Posterior cingulate gyrus (tissue), 11 donors: ENCODE results near the gene PRKG1.

Experiments
- DNase-seq, 10 donors: peaks; one replicate each; pipeline versions ENCODE4 v3.0.0 to v3.0.0-alpha.2; 2020 to 2021; ENCODE audit warnings: mixed read lengths in 3 of 10
- intact Hi-C: fragments of 100-400 bp; cut with DNase I; formaldehyde crosslinking; loops from one replicate; pipeline ENCODE4 v1.15.1; 2023

Gene PRKG1

DNA sequence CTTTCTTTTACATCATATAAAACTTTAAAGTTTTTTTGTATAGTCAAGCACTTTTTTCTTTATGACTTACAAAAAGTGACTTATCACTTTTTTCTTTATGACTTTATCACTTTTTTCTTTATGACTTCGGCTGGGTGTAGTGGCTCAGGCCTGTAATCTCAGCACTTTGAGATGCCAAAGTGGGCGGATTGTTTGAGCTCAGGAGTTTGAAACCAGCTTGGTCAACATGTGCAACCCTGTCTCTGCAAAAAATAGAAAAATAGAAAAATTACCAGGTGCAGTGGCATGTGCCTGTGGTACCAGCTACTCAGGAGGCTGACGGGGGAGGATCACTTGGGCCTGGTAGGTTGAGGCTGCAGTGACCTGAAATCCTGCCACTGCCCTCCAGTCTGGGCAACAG lies 733.9 kb downstream of the PRKG1 start:
- no peak for DNase-seq
- intact Hi-C loops = no loop called here

DNA sequence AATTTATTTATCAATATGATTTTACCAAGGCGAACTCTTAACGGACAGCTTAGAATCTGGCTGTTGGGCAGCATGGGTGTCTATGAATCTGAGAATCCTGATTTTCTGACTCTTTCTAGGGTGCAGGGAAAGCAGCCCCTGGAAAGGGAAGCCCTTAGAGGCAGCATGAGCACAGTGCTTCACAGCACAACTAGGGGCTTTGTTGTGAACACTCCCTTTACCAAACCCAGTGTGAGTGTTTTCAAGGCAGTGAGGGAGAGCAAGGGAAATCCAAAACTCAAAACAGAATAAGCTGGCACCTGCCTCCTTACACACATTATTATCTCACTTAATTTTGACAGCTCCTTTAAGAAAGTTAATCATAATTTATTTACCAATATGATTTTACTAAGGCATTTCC lies 741.4 kb downstream of the PRKG1 start:
- DNase-seq = no peak
- intact Hi-C loops = no loop called here

DNA sequence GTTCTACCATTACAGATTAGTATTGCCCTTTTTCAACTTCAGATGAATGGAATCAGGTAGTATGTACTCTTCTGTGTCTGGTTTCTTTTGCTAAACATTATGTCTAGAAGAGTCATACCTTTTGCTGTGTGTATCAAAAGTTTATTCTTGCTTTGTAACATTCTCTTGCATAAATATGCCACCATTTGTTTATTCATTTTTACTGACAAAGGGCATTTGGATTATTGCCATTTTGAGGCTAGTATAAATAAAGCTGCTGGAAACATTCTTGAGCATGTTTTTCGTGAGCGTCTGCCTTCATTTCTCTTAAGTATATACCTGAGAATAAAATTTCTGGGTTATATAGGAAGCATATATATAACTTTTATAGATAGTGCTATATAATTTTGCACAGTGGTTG lies 746.8 kb downstream of the PRKG1 start:
- no peak for DNase-seq
- intact Hi-C loops = no loop called here

DNA sequence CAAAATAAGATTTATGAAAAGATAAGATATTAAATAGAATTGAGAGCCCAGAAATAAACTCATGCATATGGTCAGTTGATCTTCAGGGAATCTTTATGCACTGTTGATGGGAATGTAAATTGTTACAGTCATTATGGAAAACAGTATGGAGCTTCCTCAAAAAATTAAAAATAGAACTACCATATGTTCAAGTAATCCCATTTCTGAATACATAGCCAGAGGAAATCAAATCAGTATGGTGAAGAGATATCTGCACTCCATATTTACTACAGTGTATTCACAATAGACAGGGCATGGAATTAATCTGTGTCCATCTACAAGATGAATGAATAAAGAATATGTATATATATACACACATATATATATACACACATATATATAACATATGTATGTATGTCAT lies 747.5 kb downstream of the PRKG1 start:
- intact Hi-C loops = no loop called here
- DNase-seq = no peak

DNA sequence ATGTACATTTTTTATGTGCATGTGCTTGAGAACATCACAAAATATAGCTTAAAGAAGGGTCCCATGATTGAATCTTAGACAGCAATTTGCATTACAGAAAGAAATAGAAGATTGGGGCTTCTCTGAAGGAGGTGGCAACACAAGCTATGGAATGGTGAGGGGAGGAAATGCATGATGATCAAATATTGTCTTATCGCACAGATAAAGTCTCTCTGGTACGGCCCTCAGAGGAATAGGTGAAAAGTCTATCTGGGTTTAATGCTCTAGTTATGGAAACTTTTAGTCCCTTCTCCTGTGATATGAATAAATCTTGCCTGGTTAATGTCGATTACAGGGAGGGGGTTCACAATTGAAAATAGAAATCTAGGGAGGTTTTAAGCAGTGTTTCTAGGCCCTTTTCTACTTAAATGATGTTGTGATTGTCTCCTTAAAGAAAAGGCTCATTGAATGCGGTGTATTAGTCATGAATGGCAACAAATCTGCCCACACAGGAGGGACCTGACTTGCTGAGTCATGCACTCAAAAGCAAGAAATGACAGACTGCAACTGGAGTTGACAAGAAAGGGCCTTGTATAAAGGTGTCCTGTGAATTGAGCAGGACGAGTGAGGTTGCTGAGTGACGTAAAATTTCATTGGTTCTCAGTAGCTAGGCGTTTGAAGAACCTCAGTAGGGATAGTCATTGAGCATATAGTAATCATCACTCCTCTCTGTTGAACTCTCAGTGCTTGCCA lies 758.5 kb downstream of the PRKG1 start:
- intact Hi-C loops = no loop called here
- DNase-seq = no peak

DNA sequence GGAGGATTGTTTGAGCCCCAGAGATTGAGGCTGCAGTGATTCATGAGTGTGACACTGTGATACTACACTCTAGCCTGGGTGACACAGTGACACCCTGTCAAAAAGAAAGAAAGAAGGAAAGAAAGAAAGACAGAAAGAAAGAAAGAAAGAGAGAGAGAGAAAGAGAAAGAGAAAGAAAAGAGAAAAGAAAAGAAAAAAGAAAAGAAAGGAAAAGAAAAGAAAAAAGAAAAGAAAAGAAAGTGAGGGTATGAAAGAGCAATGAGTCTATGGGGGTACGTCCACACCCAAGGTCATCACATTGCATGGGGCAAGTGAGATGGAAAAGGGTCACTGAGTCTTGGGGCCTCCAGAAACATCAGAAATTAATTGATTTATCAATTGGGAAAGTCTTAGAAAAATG lies 760.3 kb downstream of the PRKG1 start:
- DNase-seq = no peak
- intact Hi-C loops = no loop called here

DNA sequence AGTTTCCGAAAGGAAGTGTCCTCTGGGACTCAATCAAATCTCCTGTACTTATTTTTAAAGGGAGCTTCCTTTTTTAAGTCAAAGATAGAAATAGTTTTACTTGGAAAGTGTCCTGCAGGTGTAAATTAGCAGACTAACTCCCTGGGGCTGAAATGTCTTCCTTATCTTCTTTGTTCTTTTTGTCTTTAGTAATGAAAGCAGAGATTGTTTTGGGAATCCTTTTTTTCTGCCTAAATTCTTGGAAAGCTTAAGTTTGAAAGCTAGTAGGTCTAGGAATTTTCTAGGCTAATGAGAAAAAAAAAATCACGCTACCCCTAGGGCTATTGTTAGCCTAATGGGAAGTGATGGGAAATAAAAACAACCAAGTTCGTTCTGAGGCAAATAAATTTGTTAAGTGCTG lies 764.2 kb downstream of the PRKG1 start:
- DNase-seq = no peak
- intact Hi-C loops = no loop called here

DNA sequence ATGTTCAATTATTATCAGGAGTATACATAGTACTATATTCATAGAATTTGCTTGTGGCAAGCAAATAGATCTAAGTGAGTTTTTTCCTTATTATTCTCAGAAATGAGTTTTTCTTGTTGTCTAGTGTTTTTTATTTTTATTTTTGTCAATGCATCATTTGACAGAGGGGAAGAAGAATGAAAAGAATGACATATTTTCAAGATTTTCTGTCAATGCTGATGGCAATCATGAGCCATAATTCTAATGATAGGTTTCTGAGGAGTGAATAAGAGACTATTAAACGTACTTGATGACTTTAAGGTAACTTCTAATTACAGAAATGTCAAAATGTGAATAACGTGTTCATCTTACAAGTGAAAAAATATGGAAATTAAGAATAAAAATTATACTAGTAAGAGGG lies 769.7 kb downstream of the PRKG1 start:
- intact Hi-C loops = no loop called here

DNA sequence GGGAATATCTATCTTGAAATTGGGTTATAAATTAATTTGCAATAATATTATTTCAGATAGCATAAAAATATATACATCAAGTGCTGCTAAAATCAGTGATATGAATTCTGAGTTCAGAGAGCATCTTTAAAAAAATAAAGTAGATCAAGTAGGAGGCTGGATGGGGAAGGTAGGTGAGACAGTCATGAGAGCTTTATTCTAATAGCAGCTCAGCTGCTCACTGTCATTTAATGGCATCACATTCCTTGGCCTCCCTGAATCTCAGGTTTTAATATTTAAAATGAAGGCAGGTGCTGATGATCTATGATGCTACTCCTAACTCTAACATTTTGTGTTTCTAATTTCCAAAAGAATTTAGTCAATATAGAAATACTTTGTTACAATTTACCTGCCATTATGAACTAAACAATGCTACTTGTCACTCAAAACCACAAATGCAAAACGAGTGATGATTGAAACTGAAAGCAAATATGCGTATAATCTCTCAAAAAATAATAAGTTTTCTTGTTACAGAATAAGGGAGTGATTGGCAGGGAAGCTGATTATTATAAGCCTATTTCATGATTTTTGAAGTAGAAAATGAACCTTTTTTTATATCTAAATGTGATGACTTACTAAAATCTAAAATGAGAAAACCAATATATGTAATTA lies 772.7 kb downstream of the PRKG1 start:
- intact Hi-C loops = no loop called here
- DNase-seq = no peak

More for the DNA sequence above, 769.7 kb downstream of the PRKG1 start:
- DNase-seq = no peak

DNA sequence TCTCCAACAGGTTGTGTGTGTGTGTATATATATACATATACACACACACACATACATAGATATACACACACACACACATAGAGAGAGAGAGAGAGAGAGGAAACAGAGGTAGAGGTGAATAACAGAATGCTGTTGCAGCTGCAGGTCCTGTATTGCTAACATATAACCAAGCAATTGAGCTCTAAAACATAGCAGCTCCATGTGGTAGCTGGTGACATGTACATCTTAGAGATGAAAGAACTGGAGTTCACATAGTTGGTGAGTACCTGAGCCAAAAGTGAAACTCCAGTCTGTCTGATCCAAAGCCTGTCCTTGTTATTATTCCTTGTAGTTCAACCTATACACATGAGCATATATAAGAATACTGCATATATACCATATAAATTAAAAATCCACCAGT lies 778.0 kb downstream of the PRKG1 start:
- DNase-seq = no peak
- intact Hi-C loops = no loop called here

DNA sequence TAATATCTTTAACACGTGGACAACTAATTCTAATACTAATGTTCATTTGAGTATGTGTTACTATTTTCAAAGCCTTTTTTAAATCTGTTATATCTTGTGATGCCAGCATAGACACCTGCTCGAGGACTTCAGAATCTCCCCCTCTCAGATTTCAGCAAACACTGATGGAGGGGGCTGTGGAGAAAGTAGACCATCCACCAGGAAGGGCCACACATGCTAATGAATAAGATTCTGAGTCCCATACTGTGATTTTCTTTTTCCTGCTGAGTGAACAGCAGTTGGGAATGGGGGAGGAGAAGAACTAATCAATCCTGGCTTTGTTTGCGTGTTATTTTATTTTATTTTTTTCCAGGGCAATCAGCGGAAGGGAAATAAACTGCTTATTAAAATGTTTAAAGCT lies 783.0 kb downstream of the PRKG1 start:
- intact Hi-C loops = no loop called here
- DNase-seq = no peak

DNA sequence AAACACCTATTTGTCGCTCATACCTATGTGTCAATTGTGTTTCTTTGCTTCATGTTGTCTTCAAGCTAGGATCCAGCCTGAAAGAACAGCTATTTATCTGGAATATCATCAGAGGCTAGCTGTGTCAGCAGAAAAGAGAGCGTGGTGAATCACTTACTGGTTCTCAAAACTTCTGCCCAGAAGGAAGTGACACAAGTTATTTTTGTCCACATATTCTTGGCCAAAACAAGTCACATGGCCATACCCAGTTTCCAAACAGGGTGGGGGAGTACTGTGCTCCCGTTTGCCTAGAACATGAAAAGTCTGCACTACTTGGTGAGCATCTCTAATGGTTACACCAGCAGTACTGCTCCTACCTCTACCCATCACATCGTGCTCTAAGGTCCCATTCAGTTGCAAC lies 786.0 kb downstream of the PRKG1 start:
- intact Hi-C loops = no loop called here
- DNase-seq = peak in 1 of 10 donors; percentile 8

DNA sequence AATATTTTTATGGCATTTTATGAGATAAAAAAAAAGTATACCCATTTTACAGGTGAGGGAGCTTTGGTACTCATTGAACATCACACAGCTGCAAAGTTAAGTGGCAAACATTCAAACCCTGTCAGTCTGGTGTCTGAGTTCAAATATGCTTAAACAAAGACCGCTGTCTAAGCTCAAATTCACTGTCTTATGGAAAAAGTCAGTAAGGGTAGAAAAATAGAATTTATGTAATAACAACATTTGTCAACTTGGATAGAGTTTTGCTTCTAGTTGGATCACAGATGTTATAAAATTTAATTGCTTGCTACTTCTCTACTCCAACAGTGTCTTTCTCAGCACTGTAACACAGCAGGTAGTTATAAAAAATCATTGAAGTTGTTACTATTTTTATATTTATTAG lies 786.8 kb downstream of the PRKG1 start:
- no peak for DNase-seq

DNA sequence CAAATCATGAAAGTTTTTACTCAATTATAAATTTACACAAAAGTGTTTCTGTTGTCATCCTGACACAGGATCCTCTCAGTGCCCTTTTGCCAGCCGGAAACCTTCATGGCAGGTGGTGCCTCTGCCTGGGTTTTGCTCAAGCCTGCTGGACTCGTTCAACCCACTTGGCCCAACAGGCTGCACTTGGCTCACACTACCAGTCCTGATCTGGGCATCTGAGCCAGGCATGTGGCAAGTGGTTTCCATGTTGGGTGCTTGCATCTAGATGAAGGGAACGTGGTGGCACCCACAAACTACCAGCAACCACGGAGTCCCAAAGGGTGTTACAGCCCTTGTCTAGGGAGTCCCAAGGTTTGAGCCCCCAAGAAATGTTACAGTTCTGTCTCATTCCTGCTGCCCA lies 787.4 kb downstream of the PRKG1 start:
- intact Hi-C loops = no loop called here
- DNase-seq = peak in 2 of 10 donors; percentile 53 to 70

More for the DNA sequence above, 786.8 kb downstream of the PRKG1 start:
- intact Hi-C loops = no loop called here

DNA sequence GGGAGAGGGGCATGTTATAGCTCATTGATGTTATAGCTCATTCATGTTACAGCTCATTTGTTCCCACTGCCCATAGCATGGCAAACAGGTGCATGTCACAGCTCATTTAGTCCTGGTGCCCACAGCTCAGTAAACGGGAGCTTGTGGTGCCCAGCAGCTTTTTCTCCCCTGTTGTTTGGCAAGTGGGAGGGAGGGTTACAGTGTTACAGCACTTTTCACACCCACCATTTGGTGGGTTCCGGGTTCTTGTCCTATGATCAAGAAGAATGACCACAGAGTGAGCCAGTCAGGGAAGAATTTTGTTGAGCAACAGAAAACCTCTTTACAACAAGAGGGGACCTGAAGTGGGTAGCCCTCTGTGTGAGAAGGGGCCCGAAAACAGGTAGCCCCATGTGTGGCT lies 787.9 kb downstream of the PRKG1 start:
- intact Hi-C loops = no loop called here
- DNase-seq = no peak

DNA sequence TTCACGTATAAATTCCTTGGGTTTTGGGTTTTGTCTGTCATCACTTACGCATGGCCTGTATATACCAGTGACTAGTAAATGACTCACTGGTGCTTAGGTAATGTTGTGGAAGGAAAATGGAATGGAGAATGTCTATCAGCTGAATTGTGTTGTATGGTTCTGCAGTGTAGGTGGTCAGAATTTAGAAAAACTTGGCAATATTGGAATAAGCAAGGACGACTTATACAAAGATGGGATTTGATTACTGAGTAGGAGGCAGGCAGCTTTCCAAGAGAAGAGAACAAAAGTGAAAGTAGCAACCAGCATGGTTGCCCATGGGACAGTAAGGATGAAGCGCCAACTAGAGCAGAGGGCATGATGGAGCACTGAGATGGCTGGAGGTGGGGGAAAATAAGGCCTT lies 793.7 kb downstream of the PRKG1 start:
- DNase-seq = no peak
- intact Hi-C loops = no loop called here

DNA sequence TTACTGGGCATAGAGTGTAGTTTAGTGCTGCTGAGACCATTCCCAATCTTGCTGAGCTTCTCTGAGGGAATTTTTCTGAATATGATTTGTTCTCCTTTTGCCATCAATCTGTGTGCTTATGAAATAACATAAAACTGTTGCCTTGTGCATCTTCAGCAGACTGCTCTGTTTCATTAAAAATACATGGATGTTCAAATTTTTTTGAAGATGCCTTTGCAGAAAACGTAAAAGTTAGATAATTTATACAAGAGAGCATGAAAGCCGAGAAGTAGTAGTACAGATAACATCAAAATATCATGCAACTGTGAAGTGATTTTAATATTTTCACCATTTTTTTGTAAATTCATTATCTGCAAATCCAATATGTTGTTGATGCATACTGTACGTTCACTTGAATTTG lies 799.8 kb downstream of the PRKG1 start:
- intact Hi-C loops = no loop called here
- DNase-seq = no peak

DNA sequence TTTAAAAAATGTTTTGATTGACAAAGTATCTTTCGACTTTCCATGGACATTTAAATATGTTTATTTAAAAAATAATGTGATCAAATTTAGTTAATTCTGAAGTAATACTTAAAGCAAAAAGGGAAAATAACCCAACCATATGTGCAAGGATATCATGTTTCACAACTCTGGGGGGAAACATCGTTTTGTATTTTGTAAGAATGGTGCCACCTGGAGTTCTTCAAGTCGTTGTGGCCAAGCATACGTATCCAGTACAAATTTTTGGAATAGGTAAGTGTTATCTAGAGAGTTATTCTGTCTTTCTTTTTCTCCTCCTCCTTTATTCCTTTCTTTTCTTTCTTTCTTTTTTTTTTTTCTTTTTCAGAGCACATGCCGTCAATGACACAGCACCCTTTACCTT lies 801.3 kb downstream of the PRKG1 start:
- intact Hi-C loops = no loop called here
- DNase-seq = no peak

DNA sequence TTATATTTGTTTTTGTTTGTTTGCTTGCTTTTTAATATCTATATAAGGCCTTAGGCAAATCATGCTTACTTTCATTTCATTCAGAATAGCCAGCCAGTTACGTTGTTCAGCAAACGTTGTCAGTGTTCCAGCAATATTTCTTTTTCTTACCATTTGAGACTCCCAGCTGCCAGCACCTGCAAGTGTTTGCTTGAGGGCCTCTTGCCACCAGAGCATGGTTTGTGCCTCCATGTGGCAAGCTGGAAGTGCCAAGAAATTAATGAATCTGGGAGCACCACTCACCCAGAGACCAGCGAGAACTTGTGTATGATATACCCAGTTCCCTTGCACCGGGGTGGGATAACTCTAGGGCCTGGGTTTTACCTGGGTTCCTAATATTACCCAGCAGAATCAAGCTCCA lies 802.2 kb downstream of the PRKG1 start:
- DNase-seq = no peak
- intact Hi-C loops = no loop called here

DNA sequence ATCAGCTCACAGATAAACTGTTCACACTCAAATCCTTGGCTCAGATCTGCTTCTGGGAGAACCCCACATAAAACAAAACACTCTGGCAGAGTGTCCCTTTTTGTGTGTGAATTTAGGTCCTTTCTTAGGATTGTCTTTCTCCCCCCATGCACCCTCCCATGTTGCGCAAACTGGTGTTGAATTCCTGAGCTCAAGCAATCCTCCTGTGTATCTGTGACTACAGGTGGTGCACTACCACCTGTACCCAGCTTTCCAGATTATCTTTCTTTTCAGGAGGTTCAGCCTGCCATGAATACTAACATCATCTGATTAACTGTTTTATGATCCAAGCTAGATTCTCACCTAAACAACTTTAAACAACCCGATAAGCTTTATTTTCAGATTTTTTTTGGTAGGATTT lies 802.7 kb downstream of the PRKG1 start:
- intact Hi-C loops = no loop called here
- DNase-seq = no peak

DNA sequence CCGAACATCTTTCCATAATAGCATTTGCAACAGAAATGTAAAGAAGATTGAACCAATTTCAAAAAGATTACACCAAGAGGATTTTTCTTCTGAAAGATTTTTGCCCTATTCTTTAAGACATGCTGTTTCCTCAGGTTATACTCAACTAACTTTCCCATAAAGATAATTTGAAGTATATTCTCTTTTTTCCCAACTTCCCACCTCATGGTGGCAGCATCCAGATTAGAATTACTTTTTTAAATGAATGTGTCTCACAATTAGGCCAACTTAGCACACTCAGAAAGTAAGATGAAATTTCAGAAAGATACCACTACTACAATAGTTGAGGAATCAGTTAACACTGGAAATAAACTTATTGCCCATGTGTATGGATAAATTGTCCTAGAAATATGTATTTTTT lies 803.3 kb downstream of the PRKG1 start:
- intact Hi-C loops = no loop called here

DNA sequence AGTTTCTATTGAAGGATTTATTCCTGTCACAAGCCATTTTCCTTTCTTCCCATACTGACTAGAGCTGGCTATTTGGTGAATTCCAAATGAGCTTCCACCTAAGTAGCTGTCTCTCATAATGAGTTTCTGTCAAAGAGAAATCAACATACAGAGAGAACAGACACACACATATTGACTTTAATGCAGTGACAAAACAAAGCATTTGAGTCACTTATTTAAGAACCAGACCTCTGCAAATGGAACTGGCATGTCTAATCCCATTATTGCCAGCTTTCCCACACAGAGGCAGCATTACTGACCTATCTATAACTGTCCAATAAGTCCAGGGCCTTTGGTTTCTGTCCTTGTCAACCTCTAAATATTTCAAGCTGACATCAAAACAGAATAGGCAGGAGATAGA lies 804.4 kb downstream of the PRKG1 start:
- intact Hi-C loops = no loop called here
- DNase-seq = no peak

More for the DNA sequence above, 803.3 kb downstream of the PRKG1 start:
- no peak for DNase-seq

DNA sequence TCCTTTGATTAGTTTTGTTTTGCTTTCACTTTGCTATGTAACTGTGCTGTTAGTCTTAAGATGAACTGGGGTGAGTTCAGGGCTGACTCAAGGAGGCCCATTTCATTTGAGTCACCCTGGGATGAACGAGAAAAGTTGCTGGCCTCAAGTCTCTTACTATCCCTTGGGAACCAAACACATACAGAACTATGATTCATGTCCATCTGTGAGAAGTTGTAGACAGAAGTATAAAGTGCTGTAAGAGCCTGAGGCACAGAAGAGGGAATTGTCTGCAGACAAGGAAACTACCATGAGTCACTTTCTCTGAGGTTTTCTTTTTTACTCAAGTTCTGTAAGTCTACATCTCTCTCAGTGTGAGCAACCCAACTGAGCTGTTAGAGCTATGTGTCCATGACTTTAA lies 805.0 kb downstream of the PRKG1 start:
- intact Hi-C loops = no loop called here
- DNase-seq = no peak
